ENCODE data around the gene APBA3. TPM values are rescaled to one million over a fixed set of nuclear protein-coding genes. Genes with fewer than 3 reads are reported as not detected.

Gene APBA3
- total and polyA plus RNA-seq, 9 of the 15 experiments (the other 6 are each of a cell fraction or from before 2014, with no cell fraction given): 0.10 to 29.5 (median 11.5) TPM

DNA sequence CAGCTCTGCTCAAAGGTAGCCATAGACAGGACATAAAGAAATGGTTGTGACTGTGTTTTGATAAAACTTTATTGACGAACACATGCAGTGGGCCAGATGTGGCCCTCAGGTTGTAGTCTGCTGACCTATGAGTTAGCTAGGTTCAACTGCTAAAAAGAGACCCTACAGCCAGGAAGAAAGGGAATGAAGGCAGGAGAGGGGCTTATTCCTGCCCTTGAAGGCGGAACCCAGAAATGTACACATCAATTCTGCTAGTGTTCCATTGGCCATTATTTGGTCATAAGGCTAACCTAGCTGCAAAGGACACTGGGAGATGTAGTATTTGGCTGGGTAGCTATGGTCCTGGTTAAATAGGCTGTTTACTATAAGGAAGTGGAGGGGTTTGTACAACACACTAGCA is 18.0 kb downstream of the APBA3 start (continued):
- TF ChIP-seq ARNT (IDR thresholded peaks at IDR 0.05) (0 out of 4 replicates have a peak, but pooled peaks of 1 of the 2 experiments have one; percentile 59), BRCA1 (IDR thresholded peaks at IDR 0.05) (no peak), BRCA1 (CRISPR knock-in tag; IDR thresholded peaks at IDR 0.05) (no peak), USF1 (CRISPR knock-in tag; IDR thresholded peaks at IDR 0.05) (peak; percentile 81), TCFL5 (CRISPR knock-in tag; conservative IDR thresholded peaks at IDR 0.05) (no peak), HDAC2 (IDR thresholded peaks at IDR 0.05) (peak; percentile 25; the same call in 1 of the 2 replicates), MXI1 (IDR thresholded peaks at IDR 0.05; ENCODE audit: low read depth, low read length) (no peak), HMG20A (CRISPR knock-in tag; conservative IDR thresholded peaks at IDR 0.05) (no peak)
- TF ChIP-seq, protein P1, sequence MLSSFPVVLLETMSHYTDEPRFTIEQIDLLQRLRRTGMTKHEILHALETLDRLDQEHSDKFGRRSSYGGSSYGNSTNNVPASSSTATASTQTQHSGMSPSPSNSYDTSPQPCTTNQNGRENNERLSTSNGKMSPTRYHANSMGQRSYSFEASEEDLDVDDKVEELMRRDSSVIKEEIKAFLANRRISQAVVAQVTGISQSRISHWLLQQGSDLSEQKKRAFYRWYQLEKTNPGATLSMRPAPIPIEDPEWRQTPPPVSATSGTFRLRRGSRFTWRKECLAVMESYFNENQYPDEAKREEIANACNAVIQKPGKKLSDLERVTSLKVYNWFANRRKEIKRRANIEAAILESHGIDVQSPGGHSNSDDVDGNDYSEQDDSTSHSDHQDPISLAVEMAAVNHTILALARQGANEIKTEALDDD (IDR thresholded peaks at IDR 0.05): peak; percentile 57; the same call in 1 of the 2 replicates

DNA sequence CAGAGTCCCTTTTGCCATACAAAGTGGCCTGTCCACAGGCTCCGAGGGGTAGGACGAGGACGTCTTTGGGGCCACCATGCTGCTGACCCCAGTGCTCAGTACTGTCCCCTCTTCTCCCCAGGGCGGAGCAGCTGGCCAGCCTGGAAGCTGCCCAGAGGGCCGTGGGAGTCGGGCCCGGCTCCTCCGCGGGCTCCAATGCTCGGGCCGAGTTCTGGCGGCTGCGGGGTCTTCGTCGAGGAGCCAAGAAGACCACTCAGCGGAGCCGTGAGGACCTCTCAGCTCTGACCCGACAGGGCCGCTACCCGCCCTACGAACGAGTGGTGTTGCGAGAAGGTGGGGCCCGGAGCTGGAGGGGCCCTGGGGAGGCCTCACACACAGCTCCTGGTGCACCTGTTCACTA is 21.1 kb downstream of the APBA3 start:
- Histone ChIP-seq H3K36me3 (ENCODE audit: control insufficient read depth, insufficient read depth, low read length) (no peaks in the 10 kb centered on the region), H3K9me3 (replicated peaks; ENCODE audit: control insufficient read depth, insufficient read depth, low read depth, low read length) (0 out of 2 replicates have a peak, but pooled peaks cover 4% of the 10 kb centered on the region), H3K4me1 (replicated peaks in 1 of 2; ENCODE audit: control insufficient read depth in 2 of 2, insufficient read depth in 2 of 2, low read length in 2 of 2) (peaks cover 4 to 18% of the 10 kb centered on the region in 2 experiments; a peak in 3 of 5 replicates), H3K9ac (ENCODE audit: insufficient read depth in 1 of 2, low read depth in 2 of 2, low read length in 2 of 2) (no peak overlapping the region), H3K79me2 (ENCODE audit: control insufficient read depth, insufficient read depth, low read length) (no peaks in the 10 kb centered on the region), H3K27me3 (ENCODE audit: control insufficient read depth in 2 of 2, insufficient read depth in 2 of 2, low read length in 2 of 2) (peaks cover 0 to 9% of the 10 kb centered on the region in 2 experiments; a peak in 2 of 5 replicates), H3K27ac (ENCODE audit: extremely low read depth, low read depth, low read length) (no peak overlapping the region), H2AFZ (ENCODE audit: low read depth, low read length) (no peak overlapping the region), H3K9me1 (ENCODE audit: control insufficient read depth, insufficient read depth, low read length) (no peaks in the 10 kb centered on the region), H3K4me2 (ENCODE audit: insufficient read depth, low read length) (no peak overlapping the region), H3K4me3 (no peak overlapping the region), H4K20me1 (replicated peaks; ENCODE audit: control insufficient read depth, insufficient read depth, low read length) (no peaks in the 10 kb centered on the region; the same call in 1 of the 2 replicates)
- POLR2A ChIA-PET: interaction anchor here (0.6 to 0.8 kb wide), 2 partner anchors 23 to 247 kb away, joined by 4 read pairs; no protein-coding TSS in a partner anchor
- WGBS (ENCODE audit: insufficient coverage, low coverage, missing lambda C conversion rate): 71% methylated on average over 13 of the region's 24 CpGs
- intact Hi-C loops (cut with micrococcal nuclease): no loop called here
- CTCF ChIA-PET (ENCODE audit: low intra/inter-chr PET ratio): no interaction called here
- in situ Hi-C loops (cut with MboI): no loop called here
- BruUV-seq (replicated peaks): no TSS peak
- no peak for ATAC-seq
- no peak for FAIRE-seq
- DNase-seq (ENCODE audit: extremely low read depth in 1 of 4, low spot score in 3 of 4): no peak
- TF ChIP-seq SP2 (IDR thresholded peaks at IDR 0.05; ENCODE audit: extremely low read depth, low read depth, low read length, poor library complexity, severe bottlenecking) (no peak), TCFL5 (CRISPR knock-in tag; conservative IDR thresholded peaks at IDR 0.05) (no peak), PHF8 (IDR thresholded peaks at IDR 0.05; ENCODE audit: borderline replicate concordance, low read length) (no peak), NR3C1 (CRISPR knock-in tag; IDR thresholded peaks at IDR 0.05) (no peak), DNMT1 (IDR thresholded peaks at IDR 0.05) (no peak), TBL1XR1 (IDR thresholded peaks at IDR 0.05; ENCODE audit: low read length in 2 of 2) (no peak), JUN (IDR thresholded peaks at IDR 0.05; ENCODE audit: borderline replicate concordance, low read depth, low read length) (no peak), JUN (CRISPR knock-in tag; IDR thresholded peaks at IDR 0.05; ENCODE audit: borderline replicate concordance) (no peak), PHB (CRISPR knock-in tag; IDR thresholded peaks at IDR 0.05) (no peak)
- TF ChIP-seq, protein P2, sequence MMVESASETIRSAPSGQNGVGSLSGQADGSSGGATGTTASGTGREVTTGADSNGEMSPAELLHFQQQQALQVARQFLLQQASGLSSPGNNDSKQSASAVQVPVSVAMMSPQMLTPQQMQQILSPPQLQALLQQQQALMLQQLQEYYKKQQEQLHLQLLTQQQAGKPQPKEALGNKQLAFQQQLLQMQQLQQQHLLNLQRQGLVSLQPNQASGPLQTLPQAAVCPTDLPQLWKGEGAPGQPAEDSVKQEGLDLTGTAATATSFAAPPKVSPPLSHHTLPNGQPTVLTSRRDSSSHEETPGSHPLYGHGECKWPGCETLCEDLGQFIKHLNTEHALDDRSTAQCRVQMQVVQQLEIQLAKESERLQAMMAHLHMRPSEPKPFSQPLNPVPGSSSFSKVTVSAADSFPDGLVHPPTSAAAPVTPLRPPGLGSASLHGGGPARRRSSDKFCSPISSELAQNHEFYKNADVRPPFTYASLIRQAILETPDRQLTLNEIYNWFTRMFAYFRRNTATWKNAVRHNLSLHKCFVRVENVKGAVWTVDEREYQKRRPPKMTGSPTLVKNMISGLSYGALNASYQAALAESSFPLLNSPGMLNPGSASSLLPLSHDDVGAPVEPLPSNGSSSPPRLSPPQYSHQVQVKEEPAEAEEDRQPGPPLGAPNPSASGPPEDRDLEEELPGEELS (CRISPR knock-in tag; IDR thresholded peaks at IDR 0.05; ENCODE audit: borderline replicate concordance): no peak
